DMS79 treated with DMSO at 0.1 percent for 48 hours (cell line): ENCODE results near the gene SHLD2.
"Not testable (repeated sequence)": the region's sequence is repeated elsewhere in the genome, so short reads cannot be mapped to it uniquely, and the experiment has no call there.

Experiments
- DNase-seq: peaks from one replicate; lab custom pipeline; 2025; lab: John Stamatoyannopoulos, UW

SHLD2 gene, protein sequence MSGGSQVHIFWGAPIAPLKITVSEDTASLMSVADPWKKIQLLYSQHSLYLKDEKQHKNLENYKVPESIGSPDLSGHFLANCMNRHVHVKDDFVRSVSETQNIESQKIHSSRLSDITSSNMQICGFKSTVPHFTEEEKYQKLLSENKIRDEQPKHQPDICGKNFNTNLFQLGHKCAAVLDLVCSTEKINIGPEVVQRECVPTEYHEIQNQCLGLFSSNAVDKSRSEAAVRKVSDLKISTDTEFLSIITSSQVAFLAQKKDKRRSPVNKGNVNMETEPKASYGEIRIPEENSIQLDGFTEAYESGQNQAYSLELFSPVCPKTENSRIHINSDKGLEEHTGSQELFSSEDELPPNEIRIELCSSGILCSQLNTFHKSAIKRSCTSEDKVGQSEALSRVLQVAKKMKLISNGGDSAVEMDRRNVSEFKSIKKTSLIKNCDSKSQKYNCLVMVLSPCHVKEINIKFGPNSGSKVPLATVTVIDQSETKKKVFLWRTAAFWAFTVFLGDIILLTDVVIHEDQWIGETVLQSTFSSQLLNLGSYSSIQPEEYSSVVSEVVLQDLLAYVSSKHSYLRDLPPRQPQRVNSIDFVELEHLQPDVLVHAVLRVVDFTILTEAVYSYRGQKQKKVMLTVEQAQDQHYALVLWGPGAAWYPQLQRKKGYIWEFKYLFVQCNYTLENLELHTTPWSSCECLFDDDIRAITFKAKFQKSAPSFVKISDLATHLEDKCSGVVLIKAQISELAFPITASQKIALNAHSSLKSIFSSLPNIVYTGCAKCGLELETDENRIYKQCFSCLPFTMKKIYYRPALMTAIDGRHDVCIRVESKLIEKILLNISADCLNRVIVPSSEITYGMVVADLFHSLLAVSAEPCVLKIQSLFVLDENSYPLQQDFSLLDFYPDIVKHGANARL

DNA sequence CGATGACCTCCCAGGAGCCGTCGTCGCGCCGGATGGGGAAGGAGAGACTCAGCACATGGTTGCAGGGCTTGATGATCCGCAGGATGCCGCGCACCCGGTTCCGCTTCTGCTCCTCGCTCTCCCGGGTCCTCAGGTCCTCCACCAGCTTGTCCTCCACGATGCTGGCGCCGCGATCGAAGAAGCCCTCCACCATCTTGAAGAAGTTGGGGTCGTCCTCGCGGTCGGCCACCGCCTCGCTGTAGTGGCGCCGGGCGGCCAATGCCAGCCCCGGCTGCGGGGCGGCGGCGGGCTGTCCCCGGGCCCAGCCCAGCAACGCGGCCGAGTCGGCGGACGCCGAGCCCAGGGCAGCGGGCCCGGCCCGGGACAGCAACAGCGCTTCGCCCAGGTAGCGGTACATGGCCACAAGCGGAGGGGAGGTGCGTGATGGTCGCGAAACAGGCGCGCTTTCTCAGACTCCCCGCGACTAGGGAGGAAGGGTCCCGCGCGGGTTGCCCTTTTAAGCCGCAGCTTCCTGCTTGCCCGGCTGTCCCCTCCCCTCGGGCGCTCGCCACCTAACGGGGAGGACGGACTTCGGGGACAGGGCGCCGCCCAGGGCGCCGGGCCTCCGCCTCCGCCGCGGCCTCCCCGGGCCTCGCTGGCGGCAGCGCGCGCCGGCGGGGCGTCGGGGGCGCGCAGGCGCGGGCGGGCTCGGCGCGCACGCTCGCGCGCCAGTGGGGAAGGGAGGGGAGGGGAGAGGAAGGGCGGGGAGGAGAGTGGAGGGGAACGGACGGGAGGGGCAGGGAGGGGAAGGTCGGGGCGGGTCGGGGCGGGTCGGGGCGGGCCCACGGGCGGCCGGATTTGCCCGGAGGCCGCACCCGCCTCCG is at the start of gene SHLD2, which contains the start of gene GLUD1:
Gene SHLD2 (plus strand): TSS at position 834 of the 863 bp plus-strand sequence. CDS start 56,149 bp downstream, outside the sequence.
Gene GLUD1 (minus strand): TSS at position 471 of the 863 bp plus-strand sequence. CDS start 74 bp downstream, at position 397.
- peak; percentile 36 for DNase-seq

DNA sequence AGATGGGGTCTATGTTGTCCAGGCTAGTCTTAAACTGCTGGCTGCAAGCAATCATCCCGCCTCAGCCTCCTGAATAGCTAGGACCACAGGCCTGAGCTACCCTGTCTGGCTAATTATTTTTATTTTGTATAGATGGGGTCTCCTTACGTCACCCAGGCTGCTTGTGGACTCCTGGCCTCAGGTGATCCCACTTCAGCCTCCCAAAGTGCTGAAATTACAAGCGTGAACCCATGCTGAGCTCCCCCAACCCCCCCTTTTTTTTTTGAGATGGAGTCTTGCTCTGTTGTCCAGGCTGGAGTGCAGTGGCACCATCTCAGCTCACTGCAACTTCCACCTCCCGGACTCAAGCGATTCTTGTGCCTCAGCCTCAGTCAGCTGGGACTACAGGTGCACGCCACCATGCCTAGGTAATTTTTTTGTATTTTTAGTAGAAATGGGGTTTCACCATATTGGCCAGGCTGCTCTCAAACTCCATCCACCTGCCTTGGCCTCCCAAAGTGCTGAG is 49.5 kb upstream of the SHLD2 start:
- DNase-seq: no peak

DNA sequence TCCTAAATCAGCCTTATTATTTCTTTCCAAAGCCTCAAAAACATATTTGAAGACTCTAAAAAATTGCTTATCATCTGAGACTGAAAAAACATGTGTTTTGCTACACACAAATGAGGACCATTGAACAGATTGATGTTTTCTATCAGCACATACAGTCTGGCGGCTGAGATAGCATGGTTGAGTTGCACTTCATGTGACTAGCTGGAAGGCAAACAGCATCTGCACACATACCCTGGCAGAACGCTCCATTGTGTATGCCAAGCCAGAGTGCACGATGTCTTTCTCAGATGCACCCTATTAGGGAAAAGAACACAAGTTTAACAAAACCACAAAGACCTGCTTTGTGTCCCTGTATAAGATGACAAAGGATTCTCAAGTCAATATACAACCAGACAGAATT is 41.9 kb upstream of the SHLD2 start:
- DNase-seq: no peak

DNA sequence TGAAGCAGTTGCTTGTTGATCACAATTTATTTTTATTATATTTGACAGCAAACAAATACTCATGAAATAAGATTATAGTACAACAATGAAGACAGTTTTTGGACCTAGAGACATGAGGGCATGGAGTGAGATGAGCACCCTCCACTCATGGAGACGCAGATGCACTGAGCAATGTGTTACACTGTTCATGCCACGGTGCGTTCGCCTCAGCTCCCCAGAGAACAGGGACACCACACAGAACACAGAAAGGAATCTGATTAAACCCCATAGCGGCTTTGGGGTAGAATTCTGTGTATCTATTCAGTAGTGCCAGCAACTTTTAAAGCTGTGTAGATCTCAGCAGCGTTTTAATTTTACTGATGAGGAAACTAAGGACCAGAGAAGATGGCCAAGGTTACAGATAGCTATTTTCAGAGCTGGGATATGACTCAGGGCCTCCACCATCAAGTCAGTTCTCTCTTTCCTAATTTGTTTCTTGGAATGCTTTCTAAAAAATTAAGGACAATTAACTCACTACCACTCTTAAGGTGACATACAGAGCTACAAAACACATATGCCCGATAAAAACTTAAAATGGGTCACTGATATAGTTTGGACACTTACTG is 41.3 kb upstream of the SHLD2 start:
- DNase-seq: no peak

DNA sequence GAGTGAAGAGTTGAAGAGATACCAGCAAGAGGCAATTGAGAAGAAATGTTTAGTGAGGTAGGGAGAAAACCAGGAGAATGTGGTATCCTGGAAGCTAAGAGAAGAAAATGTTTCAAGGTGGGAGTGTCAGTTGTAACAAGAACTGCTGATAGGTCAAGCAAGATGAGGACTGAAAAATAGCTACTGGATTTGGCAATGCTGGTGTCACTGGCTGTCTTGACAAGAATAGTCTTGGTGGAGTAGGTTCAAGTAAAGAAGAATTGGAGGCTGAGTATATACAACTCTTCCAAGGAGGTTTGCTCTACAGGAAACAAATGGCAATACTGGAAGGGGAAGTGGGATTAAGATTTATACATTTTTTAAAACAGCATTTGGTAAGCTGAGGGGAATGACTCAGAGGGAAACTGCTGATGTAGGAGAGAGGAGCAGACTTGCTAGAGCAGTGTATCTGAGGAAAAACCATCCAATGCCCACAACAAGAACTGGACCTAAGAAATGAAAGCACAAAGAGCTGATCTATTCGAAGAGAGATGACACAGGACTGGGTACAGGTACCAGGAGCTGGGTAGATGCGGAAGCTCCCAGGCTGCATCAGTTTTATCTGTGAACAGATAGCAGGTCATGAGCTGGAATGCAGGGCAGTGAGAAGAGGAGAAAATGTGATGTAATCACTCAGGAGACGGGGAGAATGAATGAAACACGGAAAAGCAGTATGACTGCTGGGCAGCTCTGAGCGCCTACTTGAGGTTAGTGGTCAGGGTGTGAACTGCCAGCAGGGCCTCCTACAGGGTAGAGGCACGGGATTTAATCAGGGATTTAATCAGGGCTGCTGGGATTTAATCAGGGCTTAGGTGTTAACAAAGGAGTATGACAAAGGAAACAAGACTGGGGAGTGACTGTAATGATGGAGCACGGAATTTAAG is 40.4 kb upstream of the SHLD2 start:
- DNase-seq: no peak

DNA sequence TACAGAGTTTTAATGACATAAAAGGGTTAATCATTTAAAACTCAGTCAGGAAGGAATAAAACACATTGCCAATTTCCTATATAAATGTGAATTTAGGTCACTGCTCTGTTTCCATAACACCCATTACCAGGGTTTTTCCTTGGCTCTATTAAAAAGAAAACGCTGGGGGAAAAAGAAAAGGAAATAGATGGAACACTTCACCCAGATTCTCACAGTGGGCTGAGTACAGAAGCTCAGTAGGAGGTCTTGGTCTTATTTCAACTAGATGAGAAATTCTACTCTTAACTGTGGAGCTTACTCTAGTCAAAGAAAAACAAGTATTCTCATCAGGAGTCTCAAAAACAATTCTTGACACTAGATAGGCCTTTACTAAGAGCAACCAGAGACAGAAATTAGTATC is 36.8 kb upstream of the SHLD2 start:
- no peak for DNase-seq

DNA sequence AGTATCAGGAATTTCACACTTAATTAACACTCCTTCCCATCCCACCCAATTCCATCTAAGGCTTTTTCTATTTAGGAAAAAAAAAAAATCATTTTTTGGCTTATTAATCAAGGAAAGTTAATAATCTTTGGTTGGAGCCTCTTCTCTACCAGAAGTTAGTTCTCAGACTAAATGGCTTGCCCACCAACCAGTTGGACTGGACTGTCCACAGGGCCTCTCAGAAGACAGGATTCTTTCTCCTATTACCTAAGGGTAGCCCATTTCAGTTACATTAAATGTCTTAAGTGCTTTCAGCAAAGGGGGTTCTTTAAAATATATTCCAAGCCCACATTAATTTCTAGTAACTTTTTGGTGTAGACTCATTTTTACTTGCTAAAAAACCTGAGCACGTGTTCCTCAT is 35.6 kb upstream of the SHLD2 start:
- no peak for DNase-seq

DNA sequence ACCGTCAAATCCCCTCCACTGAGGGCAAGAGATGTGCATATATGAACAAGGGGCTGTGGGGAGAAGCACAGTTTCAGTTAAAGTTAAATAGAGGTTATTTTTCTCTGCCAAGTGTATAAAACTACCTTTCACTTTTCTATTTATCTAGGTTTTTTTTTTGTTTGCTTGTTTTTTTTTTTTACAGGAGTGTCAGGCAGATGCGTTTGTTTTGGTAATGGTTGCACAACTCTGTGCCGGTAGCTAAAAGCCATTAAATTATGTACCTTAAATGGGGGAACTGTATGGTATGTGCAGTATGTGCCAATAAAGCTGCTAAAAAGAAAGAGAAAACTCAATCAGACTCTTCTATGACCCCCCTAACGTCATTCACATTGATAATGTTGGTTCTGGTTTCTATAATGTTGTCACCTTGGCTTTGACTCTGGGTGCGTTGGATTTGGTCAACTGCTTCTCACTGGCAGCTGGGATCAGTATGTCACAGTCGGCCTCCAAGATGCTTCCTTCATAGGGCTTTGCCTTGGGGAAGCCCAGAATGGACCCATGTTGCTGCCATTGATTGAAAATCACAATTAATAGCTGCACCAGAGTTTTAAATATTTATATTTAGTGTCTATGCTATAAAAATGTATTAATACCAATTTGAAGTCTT is 34.6 kb upstream of the SHLD2 start:
- DNase-seq: no peak

DNA sequence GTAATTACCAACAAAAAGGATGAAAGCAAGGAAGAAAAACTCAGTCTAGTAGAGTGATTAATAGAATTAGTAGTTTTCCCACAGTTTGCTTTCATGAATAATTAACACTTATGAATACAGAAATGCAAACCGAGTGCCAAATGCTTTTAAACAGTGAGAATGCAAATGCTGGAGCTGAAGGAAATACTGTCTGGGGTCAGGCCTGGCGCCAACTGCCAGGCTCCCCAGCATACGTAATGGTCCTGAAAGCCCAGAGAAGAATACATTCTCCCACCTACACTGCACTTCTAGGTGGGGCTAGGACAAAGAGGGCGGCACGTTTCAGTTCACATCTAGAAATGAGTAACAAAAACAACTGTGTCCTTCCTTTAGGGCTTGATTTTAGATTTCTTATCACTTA is 30.4 kb upstream of the SHLD2 start:
- no peak for DNase-seq

DNA sequence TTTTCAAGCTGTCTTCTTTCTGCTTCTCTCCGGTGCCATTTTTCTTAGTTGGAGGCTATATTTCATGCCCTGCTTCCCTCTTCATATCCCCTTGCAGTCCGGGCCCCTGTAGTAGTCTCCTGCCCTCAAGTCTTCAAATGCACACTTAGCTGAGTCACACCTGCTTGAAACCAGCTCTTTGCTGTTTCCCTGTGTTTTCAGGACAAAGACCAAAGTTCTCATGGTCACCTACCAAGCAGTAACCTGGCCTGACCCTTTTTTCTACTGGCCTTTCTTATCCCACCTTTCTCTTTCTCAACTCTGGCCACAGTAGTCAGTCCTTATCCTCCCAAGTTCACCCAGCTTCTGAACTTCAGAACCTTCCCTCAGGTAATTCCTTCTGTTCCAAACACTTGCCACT is 28.8 kb upstream of the SHLD2 start:
- DNase-seq: no peak

DNA sequence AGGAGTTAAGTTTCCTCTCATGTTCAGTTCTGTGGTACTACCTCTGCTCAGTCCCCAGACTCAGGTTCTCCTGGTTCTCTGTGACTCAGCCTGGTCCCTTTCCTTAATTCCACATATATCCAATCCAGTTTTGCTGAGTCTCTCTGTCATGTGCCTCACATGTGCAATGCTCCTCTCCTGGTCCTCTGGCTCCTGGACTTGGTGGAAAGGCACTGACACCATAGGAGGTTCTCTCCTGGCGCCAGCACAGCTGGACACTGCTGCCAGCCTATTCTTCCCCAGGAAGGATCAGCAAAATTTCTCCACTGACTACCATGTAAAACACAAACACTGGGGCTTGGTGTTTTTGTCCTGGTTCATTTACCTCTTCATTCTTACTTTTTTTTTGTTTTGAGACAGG is 28.1 kb upstream of the SHLD2 start:
- DNase-seq: no peak

DNA sequence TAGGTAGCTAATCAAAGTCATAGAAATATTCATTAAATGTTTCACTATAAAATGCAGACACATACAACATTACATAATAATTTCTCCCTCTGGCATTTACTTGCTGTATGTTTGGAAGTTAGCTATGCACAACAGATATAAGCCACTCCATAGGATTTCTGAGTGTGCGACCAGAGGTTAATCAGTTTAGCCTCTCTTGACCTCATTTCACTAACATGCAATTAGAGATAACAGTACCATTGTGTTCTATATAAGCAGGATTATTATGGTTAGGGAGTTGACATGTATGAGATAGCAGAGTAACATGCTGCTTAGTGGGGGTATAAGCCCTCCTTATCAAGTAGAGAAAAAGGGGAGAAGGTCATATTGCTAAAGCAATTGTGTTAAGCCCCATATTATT is 26.7 kb upstream of the SHLD2 start:
- no peak for DNase-seq

DNA sequence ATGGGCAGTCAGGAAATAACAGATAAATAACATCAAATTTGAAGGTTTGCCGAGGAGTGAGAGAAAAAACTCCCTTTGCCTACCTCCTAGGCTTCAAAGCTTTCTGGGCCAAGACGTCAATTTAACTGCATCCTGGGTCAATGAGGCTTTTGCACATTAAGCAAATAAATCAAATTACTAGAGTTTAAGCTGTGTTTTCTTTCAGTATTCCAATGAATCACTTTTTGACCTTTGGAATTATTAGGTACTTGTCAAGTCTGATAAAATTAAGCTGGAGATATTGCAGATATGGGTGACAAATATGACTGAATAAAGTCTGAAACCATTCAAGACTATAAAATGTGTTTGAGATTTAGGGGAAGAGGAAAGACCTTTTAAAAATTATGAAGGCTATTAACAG is 22.6 kb upstream of the SHLD2 start:
- no peak for DNase-seq

DNA sequence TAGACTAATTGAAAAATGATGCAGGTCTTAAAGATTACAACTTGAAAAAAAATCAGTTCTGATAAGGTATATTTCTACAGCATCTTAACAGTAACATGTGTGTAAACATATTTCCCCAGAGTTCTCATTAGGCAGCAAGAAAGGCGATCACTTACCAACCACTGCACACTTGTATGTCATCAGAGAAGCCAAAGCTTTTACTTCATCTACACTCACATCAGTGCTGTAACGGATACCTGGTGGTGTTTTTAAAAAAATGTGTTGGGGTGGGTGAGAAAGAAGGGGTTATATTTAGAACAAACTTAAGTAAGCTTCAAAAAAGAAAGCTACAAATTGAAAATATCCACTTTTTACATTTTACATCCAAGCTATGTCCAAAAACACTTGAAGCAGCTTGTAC is 18.6 kb upstream of the SHLD2 start:
- DNase-seq: not testable (repeated sequence)

DNA sequence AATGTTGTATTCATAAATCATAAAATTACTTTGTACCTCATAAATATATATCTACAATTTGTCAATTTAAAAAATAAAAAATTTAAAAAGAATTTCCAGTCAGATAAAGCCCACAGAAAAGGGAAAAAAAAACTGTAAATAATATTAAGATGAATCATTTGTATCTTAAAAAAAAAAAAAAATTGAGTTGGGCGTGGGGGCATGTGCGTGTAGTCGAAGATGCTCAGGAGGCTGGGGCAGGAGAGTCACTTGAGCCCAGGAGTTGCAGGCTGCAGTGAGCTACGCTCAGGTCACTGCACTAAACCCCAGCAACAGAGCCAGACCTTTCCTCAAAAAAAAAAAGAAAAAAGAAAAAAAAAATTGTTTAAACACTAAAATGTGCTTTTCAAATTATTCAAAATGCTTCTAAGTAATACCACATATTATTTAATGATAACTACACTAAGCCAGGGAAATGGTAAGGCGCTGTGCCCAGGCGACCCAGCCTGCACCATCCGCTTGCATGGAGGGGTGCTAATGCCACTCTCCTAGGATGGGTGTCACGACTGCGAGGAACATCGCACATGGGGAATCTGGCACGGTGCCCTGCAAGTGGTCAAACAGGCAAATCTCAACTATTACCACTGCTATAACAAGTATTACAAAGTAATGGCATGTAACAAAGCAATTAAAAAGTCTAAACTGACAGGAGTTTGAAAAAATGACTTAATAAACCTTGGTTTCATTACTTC is 15.7 kb upstream of the SHLD2 start:
- no peak for DNase-seq

DNA sequence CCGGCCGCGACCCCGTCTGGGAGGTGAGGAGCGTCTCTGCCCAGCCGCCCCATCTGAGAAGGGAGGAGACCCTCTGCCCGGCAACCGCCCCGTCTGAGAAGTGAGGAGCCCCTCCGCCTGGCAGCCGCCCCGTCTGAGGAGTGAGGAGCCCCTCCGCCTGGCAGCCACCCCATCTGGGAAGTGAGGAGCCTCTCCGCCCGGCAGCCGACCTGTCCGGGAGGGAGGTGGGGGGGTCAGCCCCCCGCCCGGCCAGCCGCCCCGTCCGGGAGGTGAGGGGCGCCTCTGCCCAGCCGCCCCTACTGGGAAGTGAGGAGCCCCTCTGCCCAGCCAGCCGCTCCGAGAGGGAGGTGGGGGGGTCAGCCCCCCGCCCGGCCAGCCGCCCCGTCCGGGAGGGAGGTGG is 14.4 kb upstream of the SHLD2 start:
- DNase-seq: not testable (repeated sequence)

DNA sequence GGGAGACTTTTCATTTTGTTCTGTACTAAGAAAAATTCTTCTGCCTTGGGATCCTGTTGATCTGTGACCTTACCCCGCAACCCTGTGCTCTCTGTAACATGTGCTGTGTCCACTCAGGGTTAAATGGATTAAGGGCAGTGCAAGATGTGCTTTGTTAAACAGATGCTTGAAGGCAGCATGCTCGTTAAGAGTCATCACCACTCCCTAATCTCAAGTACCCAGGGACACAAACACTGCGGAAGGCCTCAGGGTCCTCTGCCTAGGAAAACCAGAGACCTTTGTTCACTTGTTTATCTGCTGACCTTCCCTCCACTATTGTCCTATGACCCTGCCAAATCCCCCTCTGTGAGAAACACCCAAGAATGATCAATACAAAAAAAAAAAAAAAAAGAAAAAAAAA is 13.4 kb upstream of the SHLD2 start:
- not testable (repeated sequence) for DNase-seq

DNA sequence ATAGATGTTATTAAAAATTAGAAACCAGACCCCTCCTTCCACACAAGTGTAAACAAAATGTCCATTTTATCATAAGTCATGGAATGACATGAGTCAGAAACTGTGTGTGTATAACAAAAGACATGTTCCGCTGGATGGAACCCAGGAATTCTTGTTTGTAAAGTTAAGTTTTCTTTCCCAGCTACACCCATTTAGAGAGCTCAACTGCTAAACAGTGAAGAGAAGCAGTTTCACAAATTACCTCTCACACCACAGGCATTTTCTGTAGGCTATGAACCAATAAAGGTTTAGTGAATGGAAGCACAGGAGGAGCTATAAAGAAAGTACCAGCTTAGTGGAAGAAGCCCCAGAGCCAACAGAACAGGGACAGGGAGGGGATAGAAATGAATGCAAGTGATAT is 12.8 kb upstream of the SHLD2 start:
- not testable (repeated sequence) for DNase-seq
